CD4-positive, alpha-beta T cell (primary cell): Measurements from ENCODE around the gene FOXD2. TPM values are rescaled to one million over a fixed set of nuclear protein-coding genes. Genes with fewer than 3 reads are reported as not detected.

Experiments
- ATAC-seq: fragments of 200-7000 bp; cut with Tn5 transposase; one replicate; pipeline ENCODE4 v1.10.0; 2022; ENCODE audit warnings: mild to moderate bottlenecking; ENCODE audit not compliant: poor library complexity
- CTCF ChIA-PET: fragments of 350-600 bp; sonication (Branson Sonifier 250); formaldehyde crosslinking; loops from one replicate; lab custom pipeline; 2021; ENCODE audit warnings: antibody characterized with exemption, inconsistent platforms; lab: Charles Lee
- POLR2A ChIA-PET: fragments of 350-600 bp; sonication (Branson Sonifier 250); formaldehyde crosslinking; loops from one replicate; lab custom pipeline; 2021; ENCODE audit warnings: antibody characterized with exemption, inconsistent platforms; lab: Charles Lee
- DNase-seq, 14 experiments: peaks; one replicate each; pipeline ENCODE4 v3.0.0-alpha.2; 2013 to 2020; ENCODE audit warnings: mixed read lengths in 2 of 14
- H3K27ac ChIP-seq, 2 donors: one replicate each; pipeline versions ENCODE4 v1.5.1 to v1.7.0; 2013; ENCODE audit warnings: low read length in 2 of 2, low read depth in 1 of 2, mild to moderate bottlenecking in 1 of 2
- H3K27me3 ChIP-seq, 2 experiments: 1 replicate in 1 of 2; 2 replicates in 1 of 2; pipeline versions ENCODE4 v1.6.1 to v1.7.0; 2013; ENCODE audit warnings: low read length in 2 of 2, control low read depth in 1 of 2, mild to moderate bottlenecking in 1 of 2, moderate library complexity in 1 of 2; ENCODE audit not compliant: insufficient read depth in 2 of 2, control insufficient read depth in 1 of 2
- H3K36me3 ChIP-seq: one replicate; pipeline ENCODE4 v1.6.1; 2013; ENCODE audit warnings: low read length, control low read depth; ENCODE audit not compliant: insufficient read depth
- H3K4me1 ChIP-seq: one replicate; pipeline ENCODE4 v1.6.1; 2013; ENCODE audit warnings: low read length, control low read depth; ENCODE audit not compliant: insufficient read depth
- H3K4me3 ChIP-seq: one replicate; pipeline ENCODE4 v1.5.1; 2013; ENCODE audit warnings: mild to moderate bottlenecking, low read length, moderate library complexity
- H3K9me3 ChIP-seq, 2 experiments: 1 replicate in 1 of 2; 2 replicates in 1 of 2; pipeline versions ENCODE4 v1.6.1 to v1.7.0; 2013; ENCODE audit warnings: low read length in 2 of 2, mild to moderate bottlenecking in 2 of 2, control low read depth in 1 of 2, moderate library complexity in 1 of 2; ENCODE audit not compliant: control insufficient read depth in 1 of 2, insufficient read depth in 1 of 2
- H3K27ac Mint-ChIP-seq: one replicate; pipeline ENCODE4 v1.8.0; 2020; ENCODE audit warnings: mixed read lengths
- H3K27me3 Mint-ChIP-seq: one replicate; pipeline ENCODE4 v1.8.0; 2021; ENCODE audit warnings: mixed read lengths
- H3K36me3 Mint-ChIP-seq: one replicate; pipeline ENCODE4 v1.8.0; 2021; ENCODE audit warnings: low read depth, mixed read lengths
- H3K4me1 Mint-ChIP-seq: one replicate; pipeline ENCODE4 v1.8.0; 2021; ENCODE audit warnings: low read depth, mixed read lengths
- H3K4me3 Mint-ChIP-seq: one replicate; pipeline ENCODE4 v1.8.0; 2020; ENCODE audit warnings: mild to moderate bottlenecking, mixed read lengths
- H3K9me3 Mint-ChIP-seq: one replicate; pipeline ENCODE4 v1.8.0; 2020; ENCODE audit warnings: mixed read lengths
- intact Hi-C, 2 experiments: fragments of 100-400 bp; cut with DNase I in 1 of 2; cut with micrococcal nuclease in 1 of 2; formaldehyde crosslinking; loops; one replicate each; pipeline versions ENCODE4 v1.15.1 to v1.9.0; 2023 to 2025; cut with DNase I, micrococcal nuclease
- polyA plus RNA-seq, 2 donors: library from polyadenylated mRNA; unstranded; fragments of 120-200 nt; gene quantifications; one replicate each; pipeline ENCODE4 v1.2.1, GENCODE V29; 2013
- total RNA-seq, 174 experiments: library from RNA in 2 of 174; stranded (reverse) in 2 of 174; gene quantifications; one replicate each; pipeline ENCODE4 v1.2.3 and lab custom pipeline; 2021 to 2026
- TF ChIP-seq, protein P1 (sequence below): fragments of 200-600 bp; IDR thresholded peaks from one replicate; pipeline ENCODE4 v1.8.0; 2022; ENCODE audit warnings: antibody characterized with exemption, mild to moderate bottlenecking

FOXD2 gene
- total RNA-seq (under 1 TPM; 0.22 to 0.34 TPM), total RNA-seq (lab: John Stamatoyannopoulos, UW) (0 to 2.1 (median 0.70) reads per million in 172 experiments)
- polyA plus RNA-seq (2013, experiment 1 of 2), result 0.77 TPM
- polyA plus RNA-seq (2013, experiment 2 of 2), result 0.75 TPM

DNA sequence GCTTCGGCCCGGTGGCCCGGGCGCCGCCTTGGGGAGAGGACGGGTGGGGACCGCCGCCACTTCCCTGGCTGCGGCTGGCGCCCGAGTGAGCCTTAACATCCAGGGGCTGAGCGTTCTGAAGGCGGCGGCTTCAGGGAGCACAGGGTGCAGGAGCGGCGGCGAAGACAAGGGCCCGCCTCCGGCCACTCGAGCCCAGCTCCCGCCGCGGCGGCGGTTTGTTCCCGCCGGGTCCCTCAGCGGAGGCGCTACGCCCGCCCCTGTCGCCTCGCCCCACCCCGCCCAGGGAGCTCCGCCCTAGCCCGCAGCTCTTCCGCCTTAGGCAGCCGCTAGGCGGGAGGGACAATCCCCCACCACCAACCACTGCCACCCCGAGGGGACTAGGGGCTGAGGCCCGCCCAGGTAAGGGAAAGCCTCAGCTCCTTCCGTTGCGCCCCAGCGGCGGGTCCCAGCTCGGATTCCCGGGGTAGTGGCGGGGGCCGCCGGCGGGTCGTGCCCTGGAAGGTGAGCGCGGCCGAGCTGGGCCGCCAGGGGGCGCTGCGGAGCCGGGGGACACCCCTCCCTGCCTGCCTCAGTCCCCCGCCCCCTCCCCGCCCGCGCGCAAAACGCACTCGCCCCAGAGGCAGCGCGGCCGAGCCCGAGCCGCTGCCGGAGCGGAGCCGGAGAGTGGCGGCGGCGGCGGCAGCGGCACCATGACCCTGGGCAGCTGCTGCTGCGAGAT lies at the start of gene FOXD2:
FOXD2 (plus strand) TSS at position 598 of the 718 bp plus-strand sequence; CDS start at position 690, 92 bp downstream.
- H3K4me3 Mint-ChIP-seq, result peak within 1 kb of the TSS; percentile 93
- peaks cover 48 to 49% of the 10 kb centered on the region in 2 experiments for H3K27me3 ChIP-seq
- peaks cover 0 to 22% of the 10 kb centered on the region in 2 experiments for H3K9me3 ChIP-seq
- DNase-seq, result peak; percentile 83 to 95 (median 90)
- H3K36me3 ChIP-seq, result no peaks in the 10 kb centered on the region
- H3K27ac ChIP-seq, result no peak within 1 kb of the TSS
- ChIA-PET POLR2A (interaction anchor here (0.7 to 1.3 kb wide), 8 partner anchors 12 to 834 kb away, joined by 3 to 8 read pairs (median 4); partner anchors contain the start of genes CMPK1, MKNK1 and STIL), CTCF (interaction anchor here (0.7 to 3.6 kb wide), 11 partner anchors 8 to 293 kb away, joined by 3 to 20 read pairs (median 5); partner anchors contain the start of genes CMPK1 and STIL)
- H3K36me3 Mint-ChIP-seq, result no peaks in the 10 kb centered on the region
- peaks cover 34% of the 10 kb centered on the region for H3K4me1 Mint-ChIP-seq
- TF ChIP-seq, protein P1, sequence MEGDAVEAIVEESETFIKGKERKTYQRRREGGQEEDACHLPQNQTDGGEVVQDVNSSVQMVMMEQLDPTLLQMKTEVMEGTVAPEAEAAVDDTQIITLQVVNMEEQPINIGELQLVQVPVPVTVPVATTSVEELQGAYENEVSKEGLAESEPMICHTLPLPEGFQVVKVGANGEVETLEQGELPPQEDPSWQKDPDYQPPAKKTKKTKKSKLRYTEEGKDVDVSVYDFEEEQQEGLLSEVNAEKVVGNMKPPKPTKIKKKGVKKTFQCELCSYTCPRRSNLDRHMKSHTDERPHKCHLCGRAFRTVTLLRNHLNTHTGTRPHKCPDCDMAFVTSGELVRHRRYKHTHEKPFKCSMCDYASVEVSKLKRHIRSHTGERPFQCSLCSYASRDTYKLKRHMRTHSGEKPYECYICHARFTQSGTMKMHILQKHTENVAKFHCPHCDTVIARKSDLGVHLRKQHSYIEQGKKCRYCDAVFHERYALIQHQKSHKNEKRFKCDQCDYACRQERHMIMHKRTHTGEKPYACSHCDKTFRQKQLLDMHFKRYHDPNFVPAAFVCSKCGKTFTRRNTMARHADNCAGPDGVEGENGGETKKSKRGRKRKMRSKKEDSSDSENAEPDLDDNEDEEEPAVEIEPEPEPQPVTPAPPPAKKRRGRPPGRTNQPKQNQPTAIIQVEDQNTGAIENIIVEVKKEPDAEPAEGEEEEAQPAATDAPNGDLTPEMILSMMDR, result peak; percentile 88
- intact Hi-C loops, result loop anchor here (5.0 to 10.0 kb wide), 4 partner anchors 123 to 713 kb away; partner anchors contain the start of gene STIL (in 2 of the 2)
- no peaks in the 10 kb centered on the region for H3K9me3 Mint-ChIP-seq
- ATAC-seq, result peak; percentile 85
- peaks cover 46% of the 10 kb centered on the region for H3K4me1 ChIP-seq
- peak within 1 kb of the TSS; percentile 67 for H3K4me3 ChIP-seq
- H3K27ac Mint-ChIP-seq, result peak within 1 kb of the TSS; percentile 84
- peaks cover 42% of the 10 kb centered on the region for H3K27me3 Mint-ChIP-seq

DNA sequence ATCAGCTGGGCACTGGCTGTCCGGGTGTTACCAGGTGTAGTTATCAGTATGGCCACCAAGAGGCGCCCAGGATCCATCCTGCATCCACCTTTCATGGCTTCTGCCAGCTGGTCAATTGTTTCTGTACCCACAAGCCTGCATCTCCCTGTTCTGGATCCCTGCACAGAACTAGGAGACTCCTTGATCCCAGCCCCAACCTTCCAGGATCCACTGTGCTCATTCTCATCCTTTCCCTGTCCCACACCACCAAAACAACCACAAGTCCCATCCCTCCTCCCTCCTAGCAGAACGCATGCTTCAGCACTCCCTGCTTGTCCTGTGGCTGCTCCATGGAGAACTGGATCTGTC lies 49.0 kb upstream of the FOXD2 start:
- Mint-ChIP-seq H3K27ac (no peak overlapping the region), H3K27me3 (peaks cover 15% of the 10 kb centered on the region), H3K4me3 (no peak overlapping the region), H3K36me3 (no peaks in the 10 kb centered on the region), H3K4me1 (no peaks in the 10 kb centered on the region), H3K9me3 (no peaks in the 10 kb centered on the region)
- H3K4me1 ChIP-seq, result no peaks in the 10 kb centered on the region
- peak; percentile 32 for ATAC-seq
- DNase-seq, result peak in 12 of 14 experiments; percentile 7 to 51 (median 18)
- intact Hi-C loops, result loop anchor here (1.0 to 2.0 kb wide), 2 partner anchors 322 to 337 kb away; no protein-coding TSS in a partner anchor
- TF ChIP-seq, protein P1, result peak; percentile 43
- H3K36me3 ChIP-seq, result no peaks in the 10 kb centered on the region
- POLR2A ChIA-PET, result no interaction called here
- H3K9me3 ChIP-seq, result no peaks in the 10 kb centered on the region
- H3K4me3 ChIP-seq, result no peak overlapping the region
- H3K27me3 ChIP-seq, result peaks cover 0 to 3% of the 10 kb centered on the region in 2 experiments
- no peak overlapping the region for H3K27ac ChIP-seq
- CTCF ChIA-PET, result interaction anchor here (1.5 to 1.7 kb wide), 2 partner anchors 321 to 338 kb away, joined by 3 to 9 read pairs; no protein-coding TSS in a partner anchor

DNA sequence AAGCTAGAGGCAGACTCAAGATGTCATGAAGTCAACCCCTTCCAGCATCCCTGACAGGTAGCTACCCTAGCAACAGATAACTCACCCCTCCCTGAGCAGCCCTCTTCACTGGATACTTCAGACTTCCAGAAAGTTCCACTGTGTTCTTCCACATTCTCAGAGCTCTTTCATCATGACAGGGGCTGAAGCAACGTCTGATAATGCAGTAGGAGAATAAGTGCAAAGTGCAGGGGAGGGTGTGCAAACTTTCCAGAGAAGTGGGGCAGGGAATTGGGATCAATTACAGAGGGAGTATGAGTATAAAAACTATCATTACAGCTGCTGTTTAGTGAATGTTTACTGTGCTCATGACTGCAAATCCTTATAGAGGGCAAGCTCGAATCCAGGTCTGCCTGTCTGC lies 48.1 kb upstream of the FOXD2 start:
- H3K9me3 Mint-ChIP-seq, result no peaks in the 10 kb centered on the region
- no peaks in the 10 kb centered on the region for H3K4me1 Mint-ChIP-seq
- Histone ChIP-seq H3K4me3 (no peak overlapping the region), H3K27ac (no peak overlapping the region), H3K27me3 (peaks cover 0 to 3% of the 10 kb centered on the region in 2 experiments), H3K4me1 (no peaks in the 10 kb centered on the region), H3K9me3 (no peaks in the 10 kb centered on the region), H3K36me3 (no peaks in the 10 kb centered on the region)
- no peaks in the 10 kb centered on the region for H3K36me3 Mint-ChIP-seq
- TF ChIP-seq, protein P1, result no peak
- ATAC-seq, result no peak
- CTCF ChIA-PET, result interaction anchor here (1.2 kb wide), 1 partner anchor 336 kb away, joined by 4 read pairs; no protein-coding TSS in a partner anchor
- no peak for DNase-seq
- no peak overlapping the region for H3K4me3 Mint-ChIP-seq
- POLR2A ChIA-PET, result no interaction called here
- no peak overlapping the region for H3K27ac Mint-ChIP-seq
- H3K27me3 Mint-ChIP-seq, result peaks cover 22% of the 10 kb centered on the region
- intact Hi-C loops, result loop anchor here (1.0 to 2.0 kb wide), 2 partner anchors 321 to 337 kb away; no protein-coding TSS in a partner anchor
